Measurements from ENCODE around the gene THUMPD2. TPM values are rescaled to one million over a fixed set of nuclear protein-coding genes. Genes with fewer than 3 reads are reported as not detected.

The THUMPD2 gene
- total RNA-seq, 1 experiment from 2014 or later: 19.5 TPM

DNA sequence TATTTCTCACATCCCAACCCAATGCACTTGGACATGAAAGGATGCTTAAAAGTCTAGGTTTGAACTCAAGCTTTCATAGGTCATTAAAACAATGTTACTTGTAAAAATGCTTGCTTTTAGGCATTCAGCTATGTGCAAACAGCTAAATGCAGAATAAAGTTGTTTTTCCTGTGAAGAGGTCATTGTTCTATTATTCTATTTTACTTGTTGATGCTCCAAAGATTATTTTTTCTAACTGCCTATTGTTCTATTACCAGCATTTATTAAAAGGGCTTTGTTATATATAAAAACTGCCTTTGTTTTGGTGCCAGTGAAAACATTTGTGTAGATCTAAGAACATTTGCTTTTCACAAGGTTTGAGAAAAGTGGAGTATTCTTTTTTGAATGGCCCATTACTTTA, 64.0 kb downstream of the THUMPD2 start:
- H4K8ac ChIP-seq (replicated peaks; ENCODE audit: insufficient read length, low read depth, low read length): no peak overlapping the region
- TF ChIP-seq, protein P1, sequence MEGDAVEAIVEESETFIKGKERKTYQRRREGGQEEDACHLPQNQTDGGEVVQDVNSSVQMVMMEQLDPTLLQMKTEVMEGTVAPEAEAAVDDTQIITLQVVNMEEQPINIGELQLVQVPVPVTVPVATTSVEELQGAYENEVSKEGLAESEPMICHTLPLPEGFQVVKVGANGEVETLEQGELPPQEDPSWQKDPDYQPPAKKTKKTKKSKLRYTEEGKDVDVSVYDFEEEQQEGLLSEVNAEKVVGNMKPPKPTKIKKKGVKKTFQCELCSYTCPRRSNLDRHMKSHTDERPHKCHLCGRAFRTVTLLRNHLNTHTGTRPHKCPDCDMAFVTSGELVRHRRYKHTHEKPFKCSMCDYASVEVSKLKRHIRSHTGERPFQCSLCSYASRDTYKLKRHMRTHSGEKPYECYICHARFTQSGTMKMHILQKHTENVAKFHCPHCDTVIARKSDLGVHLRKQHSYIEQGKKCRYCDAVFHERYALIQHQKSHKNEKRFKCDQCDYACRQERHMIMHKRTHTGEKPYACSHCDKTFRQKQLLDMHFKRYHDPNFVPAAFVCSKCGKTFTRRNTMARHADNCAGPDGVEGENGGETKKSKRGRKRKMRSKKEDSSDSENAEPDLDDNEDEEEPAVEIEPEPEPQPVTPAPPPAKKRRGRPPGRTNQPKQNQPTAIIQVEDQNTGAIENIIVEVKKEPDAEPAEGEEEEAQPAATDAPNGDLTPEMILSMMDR (conservative IDR thresholded peaks at IDR 0.05): no peak
- no peak overlapping the region for H3K14ac ChIP-seq (ENCODE audit: insufficient read depth, low read length)
- H2BK20ac ChIP-seq (ENCODE audit: low read depth, low read length, poor library complexity, severe bottlenecking): no peak overlapping the region
- DNase-seq: no peak
- no peak overlapping the region for H3K9ac ChIP-seq (ENCODE audit: extremely low read depth, insufficient read length, low read length)
- no peaks in the 10 kb centered on the region for H3K27me3 ChIP-seq (ENCODE audit: insufficient read depth, low read length)
- no peak overlapping the region for H3K27ac Mint-ChIP-seq
- no peaks in the 10 kb centered on the region for H3K9me3 ChIP-seq (ENCODE audit: control insufficient read depth, low read depth, low read length)
- H3K18ac ChIP-seq (ENCODE audit: insufficient read length, low read depth, low read length): no peak overlapping the region
- no peak overlapping the region for H2AFZ ChIP-seq (ENCODE audit: low read length)
- H2BK120ac ChIP-seq (ENCODE audit: low read depth, low read length, poor library complexity, severe bottlenecking): no peak overlapping the region
- H3K79me2 ChIP-seq (ENCODE audit: insufficient read depth, low read length): no peaks in the 10 kb centered on the region
- H3K27ac ChIP-seq (ENCODE audit: insufficient read length, low read depth, low read length): no peak overlapping the region
- H3K23ac ChIP-seq (ENCODE audit: insufficient read length, low read depth, low read length): no peak overlapping the region
- no peak overlapping the region for H2BK12ac ChIP-seq (ENCODE audit: insufficient read length, low read depth, low read length)
- no peaks in the 10 kb centered on the region for H4K20me1 ChIP-seq (ENCODE audit: control insufficient read depth, insufficient read depth, insufficient read length)
- no peak overlapping the region for H2BK15ac ChIP-seq (ENCODE audit: low read depth, low read length)
- no peak overlapping the region for H4K91ac ChIP-seq (ENCODE audit: insufficient read length, low read depth, low read length)
- H3K4me2 ChIP-seq (ENCODE audit: insufficient read depth, insufficient read length, low read length): no peak overlapping the region
- H3K9me3 Mint-ChIP-seq: no peaks in the 10 kb centered on the region
- H3K36me3 Mint-ChIP-seq (ENCODE audit: insufficient read depth in 1 of 3, low read depth in 3 of 3): no peaks in the 10 kb centered on the region; a peak in 2 of 7 replicates
- no peak overlapping the region for H3T11ph ChIP-seq (ENCODE audit: low read length)
- no peaks in the 10 kb centered on the region for H3K27me3 Mint-ChIP-seq (ENCODE audit: low read depth)
- no peaks in the 10 kb centered on the region for H3K79me1 ChIP-seq (ENCODE audit: insufficient read depth, low read depth, low read length, poor library complexity, severe bottlenecking)
- no peaks in the 10 kb centered on the region for H3K23me2 ChIP-seq (ENCODE audit: insufficient read length, low read depth, low read length, poor library complexity, severe bottlenecking)
- no peak overlapping the region for H4K5ac ChIP-seq (ENCODE audit: insufficient read length, low read depth, low read length)
- no peaks in the 10 kb centered on the region for H3K4me1 Mint-ChIP-seq
- H2AK5ac ChIP-seq (ENCODE audit: insufficient read length, low read length): no peak overlapping the region
- no peak overlapping the region for H2BK5ac ChIP-seq (ENCODE audit: insufficient read length, low read length)
- no peaks in the 10 kb centered on the region for H3K4me1 ChIP-seq (ENCODE audit: insufficient read depth, low read length)
- H3K56ac ChIP-seq (ENCODE audit: insufficient read length, low read depth, low read length): no peak overlapping the region
- no peak overlapping the region for H3K4ac ChIP-seq (ENCODE audit: low read depth, low read length)
- H3K4me3 Mint-ChIP-seq: no peak overlapping the region

Measured in H9 (cell line).